Stimulated activated CD4-positive, alpha-beta T cell treated with anti-CD3 and anti-CD28 coated beads, Interleukin-12 subunit alpha, Interleukin-12 subunit beta, amount 100 ng/mL, for 24 hours (primary cell): ENCODE data around the gene JADE2.
"Not testable (repeated sequence)": the region's sequence is repeated elsewhere in the genome, so short reads cannot be mapped to it uniquely, and the experiment has no call there.

Experiments
- DNase-seq, 2 experiments: peaks; one replicate each; pipeline ENCODE4 v3.0.0-alpha.2; 2020; ENCODE audit warnings: low read depth in 2 of 2

JADE2 gene

DNA sequence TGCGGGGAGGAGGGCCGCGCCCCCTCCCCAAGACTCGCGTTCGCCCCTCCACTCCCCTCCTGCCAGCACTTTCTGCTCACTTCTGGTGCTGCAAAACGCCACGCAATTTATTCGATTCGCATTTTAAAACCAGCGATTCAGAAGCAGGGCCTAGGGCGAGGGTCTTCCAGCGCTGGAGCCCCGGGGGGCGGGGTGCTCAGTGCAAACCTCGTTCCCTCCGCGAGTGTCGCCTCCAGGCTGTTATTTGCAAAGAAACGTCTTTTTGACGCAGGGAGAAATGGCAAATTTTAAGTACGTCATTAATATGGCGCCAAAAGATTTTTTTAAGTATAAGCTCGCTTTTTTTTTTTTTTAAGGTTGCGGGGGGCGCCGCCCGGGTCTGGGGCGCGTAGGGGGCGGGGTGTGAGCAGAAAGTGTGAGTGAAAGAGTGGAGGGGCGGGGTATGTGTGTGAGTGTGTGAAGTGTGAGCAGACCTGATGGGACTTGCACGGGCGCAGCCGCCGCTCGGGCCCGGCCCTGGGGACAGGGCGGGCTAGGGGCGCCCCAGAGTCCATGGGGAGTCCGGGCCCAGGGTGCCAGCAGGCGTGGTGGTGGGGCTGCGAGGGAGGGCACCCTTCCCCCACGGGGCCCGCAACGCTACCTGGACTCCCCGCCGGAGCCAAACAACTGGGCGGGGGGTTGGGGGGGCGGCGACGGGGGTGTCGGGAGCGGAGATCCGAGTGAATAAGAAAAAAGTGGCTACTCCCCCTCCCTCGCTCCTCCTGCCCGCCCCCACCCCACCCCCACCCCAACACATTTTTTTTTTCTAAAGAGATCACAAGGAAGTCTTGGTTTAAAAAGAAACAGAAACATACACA, at the start of gene JADE2:
JADE2 (plus strand) TSS at position 845 of the 857 bp plus-strand sequence. CDS start 10,188 bp downstream, outside the sequence.
- peak; percentile 51 to 59 for DNase-seq

DNA sequence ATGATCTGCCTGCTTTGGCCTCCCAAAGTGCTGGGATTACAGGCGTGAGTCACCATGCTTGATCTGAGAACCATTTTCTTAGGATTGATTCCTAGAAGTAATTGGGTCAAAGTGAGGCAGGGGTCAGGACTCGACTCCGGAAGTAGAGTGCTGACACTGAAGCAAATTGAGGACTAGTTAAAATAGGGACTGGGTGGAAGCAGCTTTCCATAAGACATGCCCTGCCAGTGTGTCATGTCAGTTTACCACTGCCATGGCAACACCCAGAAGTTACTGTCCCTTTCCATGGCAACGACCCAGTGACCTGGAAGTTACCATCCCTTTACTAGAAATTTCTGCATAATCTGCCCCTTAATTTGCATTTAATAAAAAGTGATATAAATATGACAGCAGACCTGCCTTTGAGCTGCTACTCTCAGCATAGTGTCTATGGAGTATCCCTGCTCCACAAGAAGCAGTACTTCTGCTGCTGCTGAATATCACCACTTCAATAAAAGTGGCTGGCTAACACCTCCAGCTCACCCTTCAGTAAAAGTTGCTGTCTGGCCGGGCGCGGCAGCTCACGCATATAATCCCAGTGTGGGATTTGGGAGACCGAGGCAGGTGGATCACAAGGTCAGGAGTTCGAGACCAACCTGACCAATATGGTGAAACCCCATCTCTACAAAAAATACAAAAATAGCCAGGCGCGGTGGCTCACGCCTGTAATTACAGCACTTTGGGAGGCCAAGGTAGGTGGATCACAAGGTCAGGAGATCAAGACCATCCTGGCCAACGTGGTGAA, 47.8 kb upstream of the JADE2 start:
- DNase-seq = no peak

DNA sequence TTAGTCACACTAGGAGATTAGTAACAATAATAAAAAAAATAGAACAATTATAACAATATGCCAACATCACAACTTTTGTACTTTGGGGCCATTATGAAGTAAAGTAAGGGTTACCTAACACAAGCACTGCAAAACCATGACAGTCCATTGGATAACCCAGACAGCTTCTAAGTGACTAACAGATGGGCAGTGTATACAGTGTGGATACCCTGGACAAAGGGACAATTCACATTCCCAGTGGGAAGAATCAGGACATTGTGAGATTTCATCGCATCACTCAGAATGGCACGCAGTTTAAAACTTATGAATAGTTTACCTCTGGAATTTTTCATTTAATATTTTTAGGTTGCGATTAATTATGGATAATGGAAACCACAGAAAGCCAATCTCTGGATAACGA, 45.6 kb upstream of the JADE2 start:
- DNase-seq = no peak

DNA sequence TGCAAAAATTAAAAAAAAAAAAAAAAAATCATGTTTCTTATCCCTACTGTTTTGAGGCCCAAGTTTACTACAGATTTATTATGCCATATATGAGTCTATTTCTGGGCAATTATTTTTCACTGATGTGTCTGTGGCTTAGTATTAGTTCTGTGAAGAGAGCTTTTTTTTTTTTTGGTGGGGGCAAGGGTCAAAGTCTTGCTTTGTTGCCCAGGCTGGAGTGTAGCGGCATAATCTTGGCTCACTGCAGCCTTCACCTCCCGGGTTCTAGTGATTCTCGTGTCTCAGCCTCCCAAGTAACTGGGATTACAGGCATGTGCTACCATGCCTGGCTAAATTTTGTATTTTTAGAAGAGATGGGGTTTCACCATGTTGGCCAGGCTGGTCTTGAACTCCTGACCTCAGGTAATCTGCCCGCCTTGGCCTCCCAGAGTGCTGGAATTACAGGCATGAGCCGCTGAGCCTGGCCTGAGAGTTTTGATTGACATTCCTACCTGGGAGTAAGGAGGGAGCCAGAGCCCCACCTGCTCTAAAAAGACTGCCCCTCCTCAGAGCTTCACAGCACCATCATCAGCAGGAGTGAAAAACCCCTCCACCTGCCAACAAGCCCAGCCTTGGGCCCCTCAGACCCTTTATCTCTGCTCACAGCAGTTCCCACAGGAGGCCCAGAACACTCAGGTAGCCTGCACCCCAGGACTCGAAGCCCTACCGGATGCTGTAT, 36.1 kb upstream of the JADE2 start:
- DNase-seq = no peak

DNA sequence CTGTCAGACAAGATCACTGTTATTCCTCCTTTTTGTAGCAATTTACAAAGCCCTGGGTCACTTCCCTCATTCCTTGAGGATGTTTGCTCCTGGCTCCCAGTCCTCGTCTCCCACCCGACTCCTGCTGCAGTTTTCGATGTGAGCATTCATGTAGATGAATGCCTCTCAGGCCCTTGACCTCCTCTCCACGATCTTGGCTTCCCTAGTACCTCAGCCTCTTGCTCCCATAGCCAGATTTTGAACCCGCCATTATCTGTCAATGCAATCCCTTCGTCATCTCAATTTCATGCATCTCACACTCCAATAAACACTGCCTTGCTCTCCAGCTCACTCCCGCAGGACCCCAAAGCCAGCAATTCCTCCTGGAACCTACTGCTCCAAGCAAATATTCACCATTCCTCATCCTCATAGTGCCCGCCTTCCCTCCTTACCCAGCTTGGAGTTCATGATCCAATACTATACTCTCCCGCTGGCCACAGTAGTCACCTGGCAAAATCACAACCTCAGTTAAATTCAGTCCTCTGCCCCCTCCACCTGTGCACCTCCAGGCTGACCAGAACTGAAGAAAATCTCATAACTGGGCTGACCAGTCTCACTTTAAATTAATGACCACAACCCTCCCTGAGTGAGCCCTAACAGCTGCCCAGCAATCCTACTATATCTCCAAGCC, 35.1 kb upstream of the JADE2 start:
- no peak for DNase-seq

DNA sequence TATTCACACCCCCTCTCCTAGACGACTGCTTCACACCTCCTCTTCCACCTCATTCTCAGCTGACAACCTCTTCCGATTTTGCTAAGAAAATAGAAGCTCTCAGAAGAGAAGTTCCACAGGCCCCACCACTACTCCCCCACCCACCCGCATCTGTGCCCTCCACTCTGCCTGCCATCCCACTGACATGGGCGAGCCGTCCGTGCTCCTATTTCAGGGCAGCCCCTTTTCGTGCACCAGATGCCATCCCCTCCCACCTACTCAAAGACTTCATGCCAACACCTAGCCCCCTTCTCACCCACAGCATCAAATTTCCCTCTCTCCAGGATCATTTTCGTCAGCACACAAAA, 34.6 kb upstream of the JADE2 start:
- no peak for DNase-seq

DNA sequence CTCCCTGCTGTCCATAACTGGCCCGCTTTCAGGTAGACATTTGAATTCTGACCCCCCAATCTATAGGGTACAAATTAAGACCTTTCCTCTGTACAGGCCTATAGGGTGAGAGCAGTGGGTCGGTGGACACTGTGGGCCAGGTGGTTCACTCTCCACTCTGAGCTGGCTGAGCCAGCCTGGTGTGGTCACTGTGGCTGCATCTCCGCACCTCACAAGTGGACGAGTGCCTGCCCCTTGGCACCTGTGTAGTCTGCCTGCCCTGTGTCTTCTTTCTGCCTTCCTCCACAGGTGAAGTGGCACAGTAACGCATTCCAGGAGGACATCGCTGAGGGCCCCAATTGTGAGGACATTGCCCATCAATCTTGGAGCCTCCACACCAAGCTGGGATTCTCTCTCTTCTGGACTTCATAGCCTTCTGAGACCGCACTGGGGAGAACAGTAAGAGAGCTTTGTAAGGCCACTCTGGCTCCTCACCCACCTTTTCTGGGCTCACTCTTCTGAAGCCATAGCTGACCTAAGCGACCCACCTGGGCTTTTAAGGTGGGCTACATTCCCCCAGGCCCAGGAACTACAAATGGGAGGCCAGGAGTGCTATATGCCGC, 33.5 kb upstream of the JADE2 start:
- DNase-seq = no peak

DNA sequence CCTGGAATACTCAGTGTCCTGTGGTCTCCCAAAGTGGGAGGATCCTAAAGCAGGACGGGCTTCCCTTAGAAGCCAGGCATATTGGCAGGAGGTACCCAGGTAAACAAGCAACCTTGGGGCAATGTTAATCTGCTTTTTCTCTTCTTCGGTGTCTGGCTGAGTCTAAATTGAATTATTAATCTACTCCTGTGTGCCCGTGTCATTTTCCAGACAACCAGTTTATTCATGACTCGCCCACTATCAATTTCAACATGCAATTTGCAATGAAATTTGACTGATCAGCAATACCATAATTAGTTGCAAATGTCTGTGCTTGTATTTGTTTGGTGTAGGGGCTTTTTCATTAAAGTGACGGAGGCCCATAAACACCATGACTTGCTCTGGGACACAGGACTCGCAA, 32.9 kb upstream of the JADE2 start:
- DNase-seq = no peak

DNA sequence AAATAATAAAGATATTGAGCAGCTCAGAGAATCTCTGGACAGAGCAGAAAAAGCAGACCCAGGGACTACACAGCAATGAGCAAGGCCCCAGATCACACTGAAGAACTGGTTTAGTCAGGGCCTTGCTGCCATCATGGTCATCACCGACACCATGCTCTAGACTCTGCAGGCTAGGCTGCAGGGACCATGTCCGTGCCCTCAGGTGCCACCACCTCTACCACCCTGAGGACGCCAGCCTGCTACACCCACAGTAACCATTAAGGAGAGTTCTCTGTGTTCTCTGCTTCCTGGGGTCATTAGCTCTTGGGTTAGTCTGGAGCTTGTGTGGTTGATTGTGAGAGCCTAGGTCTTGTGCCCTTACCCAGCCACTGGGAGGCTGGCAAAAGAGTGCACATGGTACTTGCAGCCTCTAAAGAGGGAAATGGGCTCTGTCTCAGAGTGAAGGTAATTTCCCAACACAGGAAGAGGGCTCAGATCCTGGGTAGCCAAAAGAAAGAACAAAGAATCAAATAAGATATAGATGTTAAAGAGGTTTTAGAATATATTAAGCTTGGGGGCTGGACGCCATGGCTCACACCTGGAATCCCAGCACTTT, 31.9 kb upstream of the JADE2 start:
- DNase-seq = no peak

DNA sequence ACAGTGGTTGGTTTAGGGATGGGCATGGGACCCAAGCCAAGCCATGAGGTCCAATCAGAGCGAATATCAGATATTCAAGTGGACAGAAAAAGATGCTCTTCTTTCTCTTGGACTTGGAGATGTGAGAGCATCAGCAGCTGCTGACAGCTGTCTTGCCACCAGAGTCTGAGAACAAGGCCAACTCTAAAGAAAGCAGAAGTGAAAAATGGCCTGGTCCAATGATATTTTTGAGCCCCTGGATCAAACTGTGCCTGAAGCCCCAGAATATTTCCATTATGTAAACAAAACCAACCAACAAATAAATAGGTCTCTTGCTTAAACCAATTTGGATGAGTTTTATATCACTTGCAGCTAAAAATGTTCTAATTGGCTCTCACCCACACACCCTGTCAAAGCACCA, 30.7 kb upstream of the JADE2 start:
- no peak for DNase-seq

DNA sequence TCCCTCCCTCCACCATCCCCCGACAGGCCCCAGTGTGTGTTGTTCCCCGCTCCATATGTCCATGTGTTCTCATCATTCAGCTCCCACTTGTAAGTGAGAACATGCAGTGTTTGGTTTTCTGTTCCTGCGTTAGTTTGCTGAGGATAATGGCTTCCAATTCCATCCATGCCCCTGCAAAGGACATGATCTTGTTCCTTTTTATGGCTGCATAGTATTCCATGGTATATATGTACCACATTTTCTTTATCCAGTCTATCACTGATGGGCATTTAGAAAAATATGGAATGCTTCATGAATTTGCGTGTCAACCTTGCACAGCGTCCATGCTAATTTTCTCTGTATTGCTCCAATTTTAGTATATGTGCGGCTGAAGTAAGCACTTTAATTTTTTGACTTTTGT, 25.6 kb upstream of the JADE2 start:
- not testable (repeated sequence) for DNase-seq

DNA sequence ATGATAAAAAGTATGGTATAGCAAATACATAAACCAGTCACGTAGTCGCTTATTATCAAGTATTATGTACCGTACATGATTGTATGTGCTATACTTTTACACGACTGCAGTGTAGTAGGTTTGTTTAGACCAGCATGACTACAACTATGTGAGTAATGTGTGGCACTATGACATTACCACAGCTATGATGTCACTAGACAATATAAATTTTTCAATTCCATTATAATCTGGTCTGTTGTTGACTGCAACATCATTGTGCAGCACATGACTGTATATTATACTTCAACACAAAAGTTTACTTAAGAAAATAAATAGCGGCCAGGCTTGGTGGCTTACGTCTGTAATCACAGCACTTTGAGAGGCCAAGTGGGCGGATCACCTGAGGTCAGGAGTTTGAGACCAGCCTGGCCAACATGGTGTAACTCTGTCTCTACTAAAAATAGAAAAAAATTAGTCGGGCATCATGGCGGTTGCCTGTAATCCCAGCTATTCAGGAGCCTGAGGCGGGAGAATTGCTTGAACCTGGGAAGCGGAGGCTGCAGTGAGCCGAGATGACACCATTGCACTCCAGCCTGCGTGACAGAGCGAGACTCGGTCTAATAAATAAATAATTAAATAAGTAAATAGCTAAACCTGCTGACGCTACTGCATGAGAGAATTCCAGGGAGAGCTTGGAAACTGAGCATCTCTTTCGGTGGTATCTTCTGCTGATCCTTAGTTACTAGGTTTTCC, 24.6 kb upstream of the JADE2 start:
- no peak for DNase-seq

DNA sequence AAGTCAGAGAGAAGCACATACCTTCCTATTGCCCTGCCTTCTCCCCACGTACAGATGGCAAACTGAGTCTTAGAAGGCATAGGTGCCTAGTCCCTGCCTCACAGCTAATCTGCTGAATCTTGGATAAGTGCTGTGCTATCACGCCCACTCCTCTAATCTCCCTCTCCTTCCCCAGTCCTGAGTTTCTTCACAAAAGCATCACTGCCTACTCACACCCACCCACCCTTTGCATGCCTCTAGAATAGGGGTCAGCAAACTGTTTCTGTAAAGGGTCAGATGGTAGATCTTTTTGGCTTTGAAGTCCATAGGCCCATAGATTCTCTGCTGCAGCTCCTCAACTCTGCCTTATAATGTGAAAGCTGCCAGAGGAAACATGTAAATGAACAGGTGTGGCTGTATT, 23.2 kb upstream of the JADE2 start:
- DNase-seq = no peak

DNA sequence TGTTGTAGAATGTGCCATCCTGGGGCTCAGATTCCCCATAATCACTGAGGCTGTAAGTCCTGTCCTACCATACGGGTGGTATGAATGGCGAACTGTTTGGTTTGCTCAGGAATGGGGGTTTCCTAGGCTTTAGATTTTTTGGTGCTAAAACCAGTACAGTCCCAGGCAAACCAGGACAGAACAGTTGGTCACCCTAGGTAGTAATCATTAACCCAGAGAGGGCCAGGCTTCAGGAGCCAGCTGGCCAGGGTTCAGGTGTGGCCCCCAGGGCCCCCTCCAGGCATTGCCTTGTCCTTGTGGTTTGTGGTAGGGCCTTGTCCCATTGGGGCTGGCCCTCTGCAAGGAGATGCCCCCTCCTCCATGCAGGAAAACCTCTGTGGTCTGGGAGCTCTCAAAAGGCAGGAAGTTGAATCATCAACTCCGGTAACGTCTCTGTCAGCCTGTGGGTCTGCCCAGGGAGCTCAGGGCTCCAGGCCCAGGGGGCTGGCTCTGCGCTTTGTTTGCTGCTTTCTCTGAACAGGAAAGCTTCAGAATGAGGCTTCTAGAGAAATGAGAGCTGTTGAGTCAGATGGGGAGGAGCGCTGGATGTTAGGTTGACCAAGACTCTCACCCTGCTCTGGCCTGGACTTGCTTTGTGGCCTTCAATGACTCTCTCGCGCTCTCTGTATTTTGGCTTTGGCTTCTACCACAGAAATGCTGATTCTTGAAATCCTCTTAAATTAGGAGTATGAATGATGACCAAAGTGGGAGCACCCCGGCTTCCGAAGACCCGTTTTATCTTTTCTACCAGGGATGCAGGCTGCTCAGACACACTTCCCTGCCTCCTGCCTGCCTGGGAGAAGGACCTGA, 22.2 kb upstream of the JADE2 start:
- DNase-seq = peak; percentile 40 to 60

DNA sequence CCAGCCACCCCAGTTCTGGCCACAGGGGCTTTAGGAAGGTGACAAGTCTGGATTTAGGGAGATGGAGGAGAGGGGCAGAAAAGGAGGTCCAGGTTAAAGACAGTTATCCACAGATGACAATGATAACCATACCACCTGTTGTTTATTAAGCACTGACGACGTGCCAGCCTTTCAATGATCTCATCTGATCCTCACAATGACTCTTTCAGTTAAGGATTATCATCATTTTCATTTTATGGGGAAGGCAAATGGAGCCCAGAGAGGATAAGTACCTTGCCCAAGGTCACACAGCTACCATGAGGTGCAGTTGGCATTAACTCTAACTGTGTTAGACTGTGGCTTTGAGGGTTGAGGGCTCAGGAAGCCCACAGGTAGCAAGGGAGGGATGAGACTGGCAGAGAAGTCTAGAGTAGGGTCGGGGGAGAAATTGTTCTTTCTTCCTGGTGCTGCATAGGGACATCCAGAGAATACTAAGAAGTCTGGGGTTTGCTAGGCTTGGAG, 21.5 kb upstream of the JADE2 start:
- no peak for DNase-seq

DNA sequence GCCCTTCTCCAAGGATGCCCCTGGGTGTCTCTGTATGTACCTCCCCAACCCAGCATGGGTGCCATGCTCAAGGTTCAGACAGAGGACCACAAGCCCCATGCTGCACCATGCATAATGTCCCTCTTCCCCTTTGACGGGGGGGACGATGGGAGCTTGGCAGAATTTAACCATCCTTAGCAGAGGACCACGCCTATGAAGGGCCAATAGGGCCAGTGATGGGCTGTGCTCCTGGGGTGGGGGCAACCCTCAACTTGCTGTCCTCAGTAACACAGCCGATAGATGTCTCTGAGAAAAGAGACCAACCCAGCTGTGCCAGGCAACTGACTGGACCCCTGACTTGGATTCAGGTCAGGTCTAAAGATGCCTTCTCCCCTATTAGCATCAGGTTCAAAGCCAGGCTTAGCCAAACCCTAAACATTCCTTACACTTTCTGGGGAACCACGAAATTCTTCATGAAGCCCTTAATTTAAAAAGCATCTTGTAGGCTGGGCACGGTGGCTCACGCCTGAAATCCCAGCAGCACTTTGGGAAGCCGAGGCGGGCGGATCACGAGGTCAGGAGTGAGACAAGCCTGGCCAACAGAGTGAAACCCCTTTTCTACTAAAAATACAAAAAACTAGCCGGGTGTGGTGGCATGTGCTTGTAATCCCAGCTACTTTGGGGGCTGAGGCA, 20.7 kb upstream of the JADE2 start:
- no peak for DNase-seq

DNA sequence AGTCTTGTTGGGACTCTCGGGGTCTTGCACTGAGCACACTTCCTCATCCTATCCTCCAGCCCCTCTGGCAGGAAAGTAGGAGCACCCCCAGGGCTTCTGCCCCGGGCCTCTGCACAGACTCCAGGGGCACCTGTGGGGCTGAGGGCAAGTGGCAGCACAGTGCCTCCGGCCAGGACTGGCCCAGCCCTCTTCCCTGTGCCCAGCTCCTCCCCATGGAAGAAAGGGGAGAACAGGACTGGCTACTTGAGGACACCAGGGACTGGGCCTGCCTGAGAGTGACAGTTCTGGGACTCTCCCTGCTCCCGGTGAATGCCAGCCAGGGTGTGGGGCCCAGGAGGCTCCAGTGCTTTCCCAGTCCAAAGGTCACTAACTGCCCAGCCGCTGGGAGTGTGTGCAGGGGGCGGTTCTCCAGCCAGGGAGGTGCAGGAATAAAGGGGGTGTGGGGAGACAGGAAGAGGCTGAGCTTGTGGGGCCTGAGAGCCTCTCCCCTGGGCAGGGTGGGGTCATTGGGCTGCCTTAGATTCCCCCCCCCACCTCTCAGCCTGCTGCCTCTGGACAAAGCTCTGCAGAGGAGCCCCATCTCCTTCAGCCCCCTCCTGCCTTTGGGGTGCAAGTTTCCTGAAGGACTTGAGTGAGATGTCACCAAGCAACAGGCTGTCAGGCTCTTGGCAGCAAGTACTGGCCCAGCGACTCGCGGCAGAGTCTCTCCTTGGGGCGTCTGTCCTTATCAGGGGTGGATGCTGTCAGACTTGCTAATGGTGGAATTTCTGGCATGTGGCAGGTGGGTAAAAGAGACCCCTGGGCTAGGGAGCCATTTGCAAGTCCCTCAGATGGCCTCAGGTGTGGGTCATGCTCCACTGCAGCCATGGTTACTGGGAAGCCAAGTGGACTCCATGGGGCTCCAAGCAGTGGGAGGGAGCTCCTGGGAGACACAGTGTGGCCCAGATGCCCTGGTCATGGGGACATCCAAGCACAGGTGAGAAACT, 19.1 kb upstream of the JADE2 start:
- DNase-seq = no peak

DNA sequence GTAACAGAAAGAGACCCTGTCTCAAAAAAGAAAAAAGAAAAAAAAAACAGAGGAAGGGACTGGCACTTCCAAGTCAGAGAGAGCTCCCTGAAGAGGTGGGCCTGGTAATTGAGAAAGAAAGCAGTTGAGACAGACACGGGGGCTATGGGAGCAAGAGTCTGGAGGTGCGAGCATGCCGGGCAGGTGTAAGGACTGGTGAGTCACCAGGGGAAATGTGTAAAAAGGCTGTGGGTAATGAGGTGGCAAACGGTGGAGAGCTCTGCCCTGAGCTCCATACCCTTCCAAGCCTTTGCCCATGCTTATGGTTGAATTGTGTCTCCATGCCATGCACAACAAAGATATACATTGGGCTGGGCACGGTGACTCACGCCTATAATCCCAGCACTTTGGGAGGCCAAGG, 18.0 kb upstream of the JADE2 start:
- DNase-seq = no peak
